ENCODE measurements around the gene DLEU7. TPM values are rescaled to one million over a fixed set of nuclear protein-coding genes. Genes with fewer than 3 reads are reported as not detected.

Gene DLEU7
- total and polyA plus RNA-seq, 3 experiments from 2014 or later, result 0.16 TPM; not detected in 2

DNA sequence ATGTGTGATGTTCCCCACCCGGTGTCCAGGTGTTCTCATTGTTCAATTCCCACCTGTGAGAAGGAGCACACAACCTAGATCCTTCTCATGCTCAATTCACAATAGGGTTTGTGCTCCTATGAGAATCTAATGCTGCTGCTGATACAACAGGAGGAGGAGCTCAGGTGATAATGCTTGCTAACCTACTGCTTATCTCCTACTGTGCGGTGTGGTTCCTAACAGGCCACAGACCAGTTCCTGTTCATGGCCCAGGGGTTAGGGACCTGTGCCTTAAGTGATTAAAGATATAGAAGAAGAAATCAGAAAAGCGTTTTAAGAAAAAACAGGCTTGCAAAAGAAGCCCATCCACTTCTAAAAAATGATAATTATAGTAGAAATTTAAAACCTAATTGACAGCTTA, 17.5 kb downstream of the DLEU7 start:
- no peak overlapping the region for H3K4me3 Mint-ChIP-seq

DNA sequence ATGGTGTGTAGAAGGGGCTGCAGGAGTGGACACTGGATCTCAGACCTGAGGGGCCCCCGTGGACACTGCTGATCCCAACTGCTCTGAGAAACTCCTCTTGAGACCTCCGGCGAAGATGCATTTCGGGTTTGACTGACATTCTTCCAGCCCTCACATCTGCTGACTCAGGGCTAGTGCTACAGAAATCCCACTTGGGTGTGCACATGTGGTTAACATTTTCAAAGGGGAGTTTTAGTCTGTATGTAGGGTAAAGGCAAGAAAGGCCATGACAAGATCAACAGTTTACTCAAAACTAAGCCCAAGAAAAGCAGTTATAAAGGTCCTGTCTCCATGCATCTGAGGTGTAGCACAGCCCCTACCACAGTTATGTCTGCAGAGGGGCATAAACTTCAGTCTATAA, 31.2 kb downstream of the DLEU7 start:
- H3K27ac Mint-ChIP-seq, result no peak overlapping the region
- no peaks in the 10 kb centered on the region for H3K36me3 Mint-ChIP-seq
- Histone ChIP-seq H3K27ac (ENCODE audit: low read depth, low read length) (no peak overlapping the region), H3K36me3 (ENCODE audit: insufficient read depth, low read length) (no peaks in the 10 kb centered on the region), H3K4me3 (ENCODE audit: low read length) (no peak overlapping the region), H3K9me3 (ENCODE audit: low read length) (no peaks in the 10 kb centered on the region), H3K27me3 (ENCODE audit: insufficient read depth, low read length, poor library complexity, severe bottlenecking) (no peaks in the 10 kb centered on the region), H3K4me1 (ENCODE audit: insufficient read depth, low read length) (no peaks in the 10 kb centered on the region)
- H3K4me1 Mint-ChIP-seq, result no peaks in the 10 kb centered on the region
- H3K9me3 Mint-ChIP-seq, result no peaks in the 10 kb centered on the region
- H3K27me3 Mint-ChIP-seq, result peaks cover under 1 to 5% of the 10 kb centered on the region in 2 donors
- no peak overlapping the region for H3K4me3 Mint-ChIP-seq
- no peak for DNase-seq
- CTCF ChIA-PET, result interaction anchor here (0.6 kb wide), 1 partner anchor 707 kb away, joined by 3 read pairs; no protein-coding TSS in a partner anchor
- POLR2A ChIA-PET, result no interaction called here

More for the DNA sequence above, 17.5 kb downstream of the DLEU7 start:
- Histone ChIP-seq H3K4me3 (ENCODE audit: low read length) (no peak overlapping the region), H3K36me3 (ENCODE audit: insufficient read depth, low read length) (no peaks in the 10 kb centered on the region), H3K9me3 (ENCODE audit: low read length) (no peaks in the 10 kb centered on the region), H3K27me3 (ENCODE audit: insufficient read depth, low read length, poor library complexity, severe bottlenecking) (no peaks in the 10 kb centered on the region), H3K4me1 (ENCODE audit: insufficient read depth, low read length) (no peaks in the 10 kb centered on the region), H3K27ac (ENCODE audit: low read depth, low read length) (no peak overlapping the region)
- H3K36me3 Mint-ChIP-seq, result peaks cover 0 to 4% (median 0%) of the 10 kb centered on the region in 3 donors
- no peaks in the 10 kb centered on the region for H3K9me3 Mint-ChIP-seq
- CTCF ChIA-PET, result no interaction called here
- H3K4me1 Mint-ChIP-seq, result no peaks in the 10 kb centered on the region
- POLR2A ChIA-PET, result no interaction called here
- no peak overlapping the region for H3K27ac Mint-ChIP-seq
- peaks cover 1 to 9% of the 10 kb centered on the region in 2 donors for H3K27me3 Mint-ChIP-seq
- no peak for DNase-seq

DNA sequence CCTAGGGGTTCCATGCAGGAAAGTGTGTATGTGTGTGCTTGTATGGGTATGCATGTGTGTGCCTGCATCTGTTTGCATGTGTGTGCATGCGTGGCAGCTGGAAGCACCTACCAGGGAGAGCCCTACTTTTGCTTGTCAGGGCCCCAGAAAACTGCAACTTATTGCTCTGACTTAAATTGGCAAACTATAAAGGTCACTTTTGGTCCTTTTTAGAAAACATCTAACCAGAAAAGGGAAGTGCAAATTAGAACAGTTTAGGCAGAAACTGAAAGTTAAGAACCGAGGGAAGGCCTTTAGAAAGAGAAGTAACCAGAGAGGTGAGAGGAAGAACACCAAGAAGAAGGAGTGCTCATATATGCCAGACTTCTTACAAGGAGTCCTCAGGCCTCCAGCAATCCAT, 32.5 kb downstream of the DLEU7 start:
- Histone ChIP-seq H3K27me3 (ENCODE audit: insufficient read depth, low read length, poor library complexity, severe bottlenecking) (no peaks in the 10 kb centered on the region), H3K36me3 (ENCODE audit: insufficient read depth, low read length) (no peaks in the 10 kb centered on the region), H3K9me3 (ENCODE audit: low read length) (no peaks in the 10 kb centered on the region), H3K4me3 (ENCODE audit: low read length) (no peak overlapping the region), H3K4me1 (ENCODE audit: insufficient read depth, low read length) (no peaks in the 10 kb centered on the region), H3K27ac (ENCODE audit: low read depth, low read length) (no peak overlapping the region)
- ChIA-PET CTCF (interaction anchor here (0.9 kb wide), 1 partner anchor 189 kb away, joined by 4 read pairs; no protein-coding TSS in a partner anchor), POLR2A (no interaction called here)
- Mint-ChIP-seq H3K27ac (no peak overlapping the region), H3K9me3 (peaks cover 0 to 2% (median 0%) of the 10 kb centered on the region in 5 donors), H3K4me3 (no peak overlapping the region), H3K27me3 (peaks cover 0 to 5% of the 10 kb centered on the region in 2 donors), H3K4me1 (no peaks in the 10 kb centered on the region), H3K36me3 (no peaks in the 10 kb centered on the region)
- no peak for DNase-seq

DNA sequence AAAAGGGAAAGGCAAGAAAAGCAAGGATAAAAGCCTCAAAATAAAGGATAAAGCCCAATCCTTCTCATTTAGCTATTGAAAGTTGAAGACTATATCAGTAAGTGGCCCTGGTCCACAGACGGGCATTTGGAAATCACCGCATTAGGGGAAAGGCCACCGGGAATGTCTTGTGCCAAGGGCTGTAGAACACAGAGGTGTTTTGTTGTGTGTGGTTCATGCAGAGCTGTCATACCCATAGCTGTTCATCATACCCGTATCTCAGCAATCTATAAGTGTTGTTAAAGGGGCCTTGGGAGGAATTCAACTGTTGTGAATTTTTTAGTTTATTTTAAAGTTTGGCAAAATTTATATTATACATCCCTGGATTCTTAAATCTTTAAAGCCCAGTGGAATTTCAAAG, 33.0 kb downstream of the DLEU7 start:
- Mint-ChIP-seq H3K4me1 (no peaks in the 10 kb centered on the region), H3K9me3 (peaks cover 1 to 7% (median 4%) of the 10 kb centered on the region in 5 donors), H3K36me3 (peaks cover 0 to 3% (median 0%) of the 10 kb centered on the region in 3 donors), H3K27ac (no peak overlapping the region), H3K27me3 (peaks cover 0 to 5% of the 10 kb centered on the region in 2 donors), H3K4me3 (no peak overlapping the region)
- no peak overlapping the region for H3K27ac ChIP-seq (ENCODE audit: low read depth, low read length)
- no peaks in the 10 kb centered on the region for H3K9me3 ChIP-seq (ENCODE audit: low read length)
- DNase-seq, result no peak
- no peaks in the 10 kb centered on the region for H3K27me3 ChIP-seq (ENCODE audit: insufficient read depth, low read length, poor library complexity, severe bottlenecking)
- no peak overlapping the region for H3K4me3 ChIP-seq (ENCODE audit: low read length)
- CTCF ChIA-PET, result interaction anchor here (2.4 kb wide), 1 partner anchor 102 kb away, joined by 7 read pairs; no protein-coding TSS in a partner anchor
- POLR2A ChIA-PET, result no interaction called here
- H3K36me3 ChIP-seq (ENCODE audit: insufficient read depth, low read length), result no peaks in the 10 kb centered on the region
- no peaks in the 10 kb centered on the region for H3K4me1 ChIP-seq (ENCODE audit: insufficient read depth, low read length)

DNA sequence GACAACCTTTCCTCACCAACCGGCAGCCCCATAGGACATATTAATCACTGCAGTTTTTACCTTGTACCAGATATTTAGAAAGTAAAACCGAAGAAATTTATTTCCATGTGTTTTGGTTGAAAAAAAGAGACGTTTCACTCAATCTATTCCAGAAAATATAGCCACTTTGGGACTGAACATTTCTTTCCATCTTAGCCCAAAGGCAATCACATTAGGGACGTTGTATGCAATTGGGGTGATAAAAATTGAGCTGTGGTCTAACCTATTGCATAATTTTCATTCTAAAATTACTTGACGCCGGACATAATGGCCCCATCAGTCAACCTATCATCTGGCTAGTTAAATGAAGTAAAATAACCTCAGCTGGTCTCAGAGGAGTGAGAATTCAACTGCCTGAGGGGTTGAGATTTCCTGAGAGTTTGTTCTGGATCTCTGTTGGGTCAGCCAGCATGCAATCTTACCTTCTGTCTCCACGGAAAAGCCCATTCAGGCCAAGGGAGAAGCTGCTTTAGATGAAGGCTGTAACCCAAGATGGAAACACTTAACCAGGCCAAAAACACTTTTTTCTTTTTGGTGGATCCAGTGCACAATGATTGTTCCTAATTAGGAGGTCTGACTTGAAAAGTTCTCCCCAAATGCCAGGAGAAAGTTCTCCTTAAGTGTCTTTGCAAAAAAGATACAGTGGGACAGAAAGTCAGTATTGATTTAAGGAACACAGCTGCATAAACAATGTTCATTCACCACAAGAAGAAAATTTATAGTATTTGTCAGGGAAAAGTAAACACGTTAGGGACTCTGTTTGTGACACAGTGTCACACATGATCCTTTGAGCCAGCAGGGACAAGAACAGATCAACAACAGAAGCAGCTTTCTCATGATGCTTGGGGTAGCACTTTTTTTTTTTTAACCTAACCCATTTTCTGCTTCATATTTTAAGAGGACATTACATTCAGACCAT, 34.1 kb downstream of the DLEU7 start:
- H3K27me3 ChIP-seq (ENCODE audit: insufficient read depth, low read length, poor library complexity, severe bottlenecking), result no peaks in the 10 kb centered on the region
- ChIA-PET POLR2A (no interaction called here), CTCF (interaction anchor here (2.4 kb wide), 1 partner anchor 103 kb away, joined by 7 read pairs; no protein-coding TSS in a partner anchor)
- no peak overlapping the region for H3K4me3 ChIP-seq (ENCODE audit: low read length)
- no peak overlapping the region for H3K27ac ChIP-seq (ENCODE audit: low read depth, low read length)
- DNase-seq, result no peak
- Mint-ChIP-seq H3K9me3 (peaks cover 2 to 8% (median 7%) of the 10 kb centered on the region in 5 donors), H3K36me3 (peaks cover 0 to 3% (median 0%) of the 10 kb centered on the region in 3 donors), H3K27ac (no peak overlapping the region), H3K4me3 (no peak overlapping the region), H3K4me1 (no peaks in the 10 kb centered on the region), H3K27me3 (peaks cover 0 to 5% of the 10 kb centered on the region in 2 donors)
- no peaks in the 10 kb centered on the region for H3K4me1 ChIP-seq (ENCODE audit: insufficient read depth, low read length)
- H3K36me3 ChIP-seq (ENCODE audit: insufficient read depth, low read length), result no peaks in the 10 kb centered on the region
- H3K9me3 ChIP-seq (ENCODE audit: low read length), result no peaks in the 10 kb centered on the region

DNA sequence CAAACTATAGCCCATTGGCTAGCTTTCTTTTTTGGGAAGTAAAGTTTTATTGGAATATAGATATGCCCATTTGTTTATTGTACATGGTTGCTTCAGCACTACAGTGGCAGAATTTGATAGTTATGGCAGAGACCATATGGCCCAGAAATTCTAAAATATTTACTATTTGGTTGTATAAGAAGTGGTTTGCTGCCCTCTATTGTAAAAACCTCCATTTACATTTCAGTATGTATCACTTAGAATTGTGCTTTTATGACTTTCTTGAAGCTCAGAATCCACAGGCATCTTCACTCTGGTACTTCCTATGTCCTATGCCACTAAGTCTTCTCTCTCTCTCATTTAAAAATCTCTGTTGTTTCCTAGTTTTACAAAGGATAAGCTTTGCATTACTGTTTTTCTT, 37.7 kb downstream of the DLEU7 start:
- no peak overlapping the region for H3K4me3 Mint-ChIP-seq
- no peaks in the 10 kb centered on the region for H3K36me3 ChIP-seq (ENCODE audit: insufficient read depth, low read length)
- ChIA-PET CTCF (interaction anchor here (1.4 to 3.6 kb wide), 2 partner anchors 106 to 829 kb away, joined by 6 to 8 read pairs; no protein-coding TSS in a partner anchor), POLR2A (interaction anchor here (1.0 kb wide), 1 partner anchor 106 kb away, joined by 3 read pairs; no protein-coding TSS in a partner anchor)
- H3K4me1 ChIP-seq (ENCODE audit: insufficient read depth, low read length), result no peaks in the 10 kb centered on the region
- no peak overlapping the region for H3K27ac ChIP-seq (ENCODE audit: low read depth, low read length)
- no peak overlapping the region for H3K4me3 ChIP-seq (ENCODE audit: low read length)
- peaks cover 2 to 8% (median 7%) of the 10 kb centered on the region in 5 donors for H3K9me3 Mint-ChIP-seq
- no peak for DNase-seq
- H3K36me3 Mint-ChIP-seq, result peaks cover 0 to 3% (median 0%) of the 10 kb centered on the region in 3 donors
- H3K27ac Mint-ChIP-seq, result no peak overlapping the region
- H3K9me3 ChIP-seq (ENCODE audit: low read length), result no peaks in the 10 kb centered on the region
- peaks cover 5 to 8% (median 7%) of the 10 kb centered on the region in 3 donors for H3K4me1 Mint-ChIP-seq
- H3K27me3 ChIP-seq (ENCODE audit: insufficient read depth, low read length, poor library complexity, severe bottlenecking), result no peaks in the 10 kb centered on the region
- peaks cover 0 to 2% of the 10 kb centered on the region in 2 donors for H3K27me3 Mint-ChIP-seq

DNA sequence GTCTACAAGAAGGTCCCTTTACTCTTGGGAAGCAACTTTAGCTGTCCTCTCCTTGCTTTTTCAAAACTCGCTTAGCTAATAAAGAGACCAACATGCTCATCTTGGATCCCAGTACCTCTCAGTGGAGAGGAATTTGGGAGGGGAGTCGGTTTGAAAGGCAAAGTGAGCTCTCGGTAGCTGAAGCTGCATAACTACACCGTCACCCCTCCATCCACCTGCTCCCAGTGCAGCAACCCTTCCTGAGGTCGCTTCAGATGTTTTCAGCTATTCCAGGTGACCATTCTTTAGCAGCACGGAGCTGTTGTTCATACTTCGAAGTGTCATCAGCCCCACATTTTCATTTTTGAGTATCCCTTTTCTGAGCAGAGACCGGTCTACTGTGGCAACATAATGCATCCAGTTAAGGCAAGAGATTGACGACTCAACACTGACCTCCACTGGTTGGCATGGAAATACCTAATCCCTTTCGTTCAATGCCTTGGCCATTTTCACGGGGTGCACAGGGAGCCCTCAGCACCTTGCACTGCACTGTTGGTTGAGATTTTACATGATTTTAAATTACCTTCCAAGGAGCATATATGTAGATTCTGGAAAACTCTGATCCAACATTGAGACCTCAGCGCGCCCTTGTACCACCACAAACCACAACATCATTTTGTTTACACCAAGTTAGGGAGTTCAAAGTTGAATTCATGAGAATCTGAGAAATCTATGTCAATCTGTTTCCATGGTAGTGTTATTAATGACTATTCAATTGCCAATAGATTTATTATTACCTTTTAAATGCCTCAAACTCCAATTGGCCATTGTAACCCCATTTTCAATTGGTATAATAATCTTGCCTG, 42.2 kb downstream of the DLEU7 start:
- Mint-ChIP-seq H3K27me3 (peaks cover 0 to 2% of the 10 kb centered on the region in 2 donors), H3K36me3 (peaks cover 0 to 3% (median 0%) of the 10 kb centered on the region in 3 donors), H3K4me1 (peaks cover 5 to 8% (median 7%) of the 10 kb centered on the region in 3 donors), H3K4me3 (no peak overlapping the region), H3K9me3 (peaks cover 2 to 8% (median 7%) of the 10 kb centered on the region in 5 donors), H3K27ac (peak overlapping the region in 1 of 8 donors; percentile 70)
- Histone ChIP-seq H3K4me1 (ENCODE audit: insufficient read depth, low read length) (no peaks in the 10 kb centered on the region), H3K27me3 (ENCODE audit: insufficient read depth, low read length, poor library complexity, severe bottlenecking) (no peaks in the 10 kb centered on the region), H3K4me3 (ENCODE audit: low read length) (no peak overlapping the region), H3K9me3 (ENCODE audit: low read length) (no peaks in the 10 kb centered on the region), H3K27ac (ENCODE audit: low read depth, low read length) (no peak overlapping the region), H3K36me3 (ENCODE audit: insufficient read depth, low read length) (no peaks in the 10 kb centered on the region)
- peak; percentile 29 to 69 (median 52) for DNase-seq
- ChIA-PET CTCF (interaction anchor here (0.9 to 2.2 kb wide), 13 partner anchors 16 to 825 kb away, joined by 3 to 23 read pairs (median 4); partner anchors contain the start of gene TRIM13), POLR2A (interaction anchor here (0.5 kb wide), 1 partner anchor 281 kb away, joined by 3 read pairs; no protein-coding TSS in a partner anchor)
